Islet precursor cell (in vitro differentiated cells): ENCODE measurements around the gene PLPP7.
"Not testable (repeated sequence)": the region's sequence is repeated elsewhere in the genome, so short reads cannot be mapped to it uniquely, and the experiment has no call there.

Source experiments
- DNase-seq: peaks from one replicate; pipeline ENCODE4 v3.0.0-alpha.2; 2018

PLPP7 gene

DNA sequence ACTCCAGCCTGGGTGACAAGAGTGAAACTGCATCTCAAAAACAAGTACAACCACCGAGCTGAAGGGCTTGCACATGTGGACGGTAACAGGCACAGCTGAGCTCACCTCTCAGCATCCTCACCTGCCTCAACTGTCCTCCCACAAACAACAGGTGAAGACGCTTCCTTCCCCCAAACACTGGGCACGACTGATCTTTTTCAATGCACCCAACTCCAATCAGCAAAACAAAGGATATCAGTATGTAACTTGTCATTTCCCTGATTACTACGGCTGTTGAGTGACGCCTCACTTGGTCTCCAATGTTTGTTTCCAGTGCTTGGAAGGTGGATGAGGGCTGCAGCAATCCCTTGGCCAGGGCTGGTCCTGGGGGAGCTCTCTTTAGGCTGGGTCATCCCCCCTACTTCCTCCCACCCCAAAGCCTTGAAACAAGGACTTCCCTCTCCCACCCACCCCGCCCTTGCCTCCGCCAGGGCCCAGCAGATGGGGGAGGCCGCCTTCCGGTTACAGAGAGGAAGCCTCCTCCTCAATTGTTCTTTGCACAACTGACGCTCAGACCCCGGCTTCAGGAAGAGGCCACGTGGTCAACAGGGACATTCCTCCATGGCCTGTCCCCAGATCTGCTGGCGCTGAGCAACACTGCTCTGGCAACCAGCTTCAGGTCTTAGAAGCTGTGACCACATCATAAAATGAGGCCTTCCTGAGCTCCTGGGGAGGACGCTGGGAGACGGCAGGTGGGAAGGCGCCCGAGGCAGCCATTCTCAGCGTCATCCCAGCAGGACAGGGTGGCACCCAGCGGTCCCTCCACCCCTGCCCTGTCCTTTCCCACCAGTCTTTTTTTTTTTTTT lies 19.1 kb upstream of the PLPP7 start:
- peak; percentile 45 for DNase-seq

DNA sequence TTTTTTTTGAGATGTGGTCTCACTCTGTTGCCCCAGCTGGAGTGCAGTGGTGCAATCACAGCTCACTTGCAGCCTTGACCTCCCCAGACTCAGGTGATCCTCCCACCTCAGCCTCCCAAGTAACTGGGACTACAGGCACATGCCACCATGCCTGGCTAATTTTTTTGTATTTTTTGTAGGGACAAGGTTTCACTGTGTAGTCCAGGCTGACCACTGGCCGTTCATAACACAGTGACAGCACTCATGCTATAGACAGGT lies 18.6 kb upstream of the PLPP7 start:
- DNase-seq: not testable (repeated sequence)

DNA sequence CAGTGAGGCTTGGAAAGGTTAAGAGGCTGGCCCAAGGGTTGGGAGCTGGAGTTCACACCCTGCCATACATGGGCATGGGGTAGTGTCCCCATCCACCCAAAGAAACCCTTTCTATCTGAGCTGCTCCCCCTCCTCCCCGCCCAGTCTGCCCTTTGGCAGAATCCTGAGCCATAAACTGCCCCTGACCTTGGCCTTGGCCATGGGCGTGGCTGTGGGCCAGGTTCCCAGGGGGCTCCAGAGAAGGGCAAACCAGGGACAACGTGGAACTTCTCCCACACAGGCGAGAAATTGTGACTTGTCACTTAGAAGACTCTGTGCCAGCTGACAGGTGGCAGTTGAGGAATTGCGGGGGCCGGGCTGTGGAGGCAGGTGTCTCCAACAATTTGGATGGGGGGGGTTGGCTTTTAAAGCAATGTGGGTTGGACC lies 18.0 kb upstream of the PLPP7 start:
- DNase-seq: peak; percentile 35

DNA sequence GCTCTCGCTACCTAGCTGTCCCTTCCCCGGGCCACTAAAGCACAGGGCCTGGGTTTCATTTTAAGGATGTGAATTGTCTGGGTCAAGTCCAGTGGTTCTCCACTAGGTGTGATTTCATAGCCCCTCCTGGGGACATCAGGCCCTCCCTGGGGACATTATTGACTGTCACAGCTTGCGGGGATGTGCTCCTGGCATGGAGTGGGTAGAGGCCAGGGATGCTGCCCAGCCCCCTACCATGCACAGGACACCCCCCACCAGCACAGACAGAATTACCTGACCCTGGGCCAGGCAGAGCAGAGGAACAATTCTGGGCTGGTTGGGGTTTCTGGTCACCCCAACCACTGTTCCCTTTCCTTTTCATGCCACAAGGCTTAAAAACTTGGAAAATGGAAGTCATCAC lies 17.3 kb upstream of the PLPP7 start:
- DNase-seq: no peak

DNA sequence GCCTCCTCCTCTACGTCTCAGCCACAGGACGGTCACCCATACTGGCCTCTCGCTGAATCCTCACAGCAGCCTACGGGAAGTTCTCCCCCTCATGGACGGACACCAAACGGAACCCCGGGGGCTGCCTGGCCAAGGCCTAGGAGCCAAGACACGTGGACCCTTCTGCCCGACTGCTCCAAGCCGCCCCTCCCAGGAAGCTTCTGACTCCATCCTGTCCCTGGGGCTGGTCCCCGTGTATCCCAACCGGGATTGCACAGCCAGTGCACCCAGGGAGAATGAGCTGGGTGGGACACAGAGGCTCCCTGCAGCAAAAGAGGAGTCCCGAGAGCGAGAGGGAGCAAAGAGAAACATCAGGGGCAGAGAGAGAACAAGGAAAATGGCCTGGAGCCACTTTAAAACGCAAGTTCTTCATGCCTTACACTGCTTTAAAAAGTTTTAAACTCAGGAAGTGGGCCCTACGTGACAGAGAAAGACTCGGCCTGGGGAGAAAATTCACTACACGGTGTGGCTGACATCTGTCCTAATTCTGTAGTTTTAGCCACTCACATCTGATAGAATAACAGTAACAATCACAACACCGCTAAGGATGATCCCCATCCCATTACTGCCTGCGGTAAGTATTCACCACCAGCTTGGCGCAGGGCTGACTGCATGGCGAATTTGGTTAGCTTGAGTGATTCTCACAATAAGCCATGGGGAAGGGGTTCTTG lies 16.2 kb upstream of the PLPP7 start:
- DNase-seq: peak; percentile 48

DNA sequence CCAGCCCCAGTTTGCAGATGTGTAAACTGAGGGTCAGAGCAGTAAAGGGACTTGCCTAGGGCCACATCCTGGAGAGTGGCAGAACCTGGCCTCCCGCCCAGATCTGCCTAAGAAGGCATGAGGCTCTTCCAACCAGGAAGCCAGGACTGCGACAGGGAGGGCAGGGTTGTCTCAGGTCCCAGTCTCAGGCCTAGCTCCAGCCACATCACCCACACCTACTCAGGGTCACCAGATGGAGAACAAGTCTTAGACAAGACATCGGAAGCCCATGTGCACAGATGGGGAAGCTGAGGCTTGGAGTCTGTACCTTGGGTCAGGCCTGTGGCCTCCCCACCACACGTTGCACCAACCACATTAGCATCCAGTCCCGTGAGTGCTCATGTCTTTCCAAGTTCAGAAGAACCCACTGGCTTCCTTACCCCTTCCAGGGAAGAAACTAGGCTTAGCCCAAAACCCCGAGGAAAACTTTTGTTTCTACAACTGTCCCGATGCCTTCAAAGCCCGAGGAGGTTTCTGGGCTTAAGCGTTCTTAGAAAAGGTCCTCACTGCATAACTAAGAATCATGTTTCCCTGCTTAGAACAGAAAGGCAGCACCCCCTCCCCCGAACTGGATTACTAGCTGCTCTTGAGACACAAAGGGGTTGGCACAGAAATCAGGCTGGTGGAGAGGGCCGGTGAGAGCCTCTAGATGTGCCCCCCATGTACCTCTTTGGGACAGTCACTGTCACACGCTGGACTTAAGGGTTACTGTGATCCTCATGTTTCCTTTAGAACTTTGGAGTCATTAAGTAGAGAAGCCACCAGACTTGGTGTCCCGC lies 15.5 kb upstream of the PLPP7 start:
- no peak for DNase-seq

DNA sequence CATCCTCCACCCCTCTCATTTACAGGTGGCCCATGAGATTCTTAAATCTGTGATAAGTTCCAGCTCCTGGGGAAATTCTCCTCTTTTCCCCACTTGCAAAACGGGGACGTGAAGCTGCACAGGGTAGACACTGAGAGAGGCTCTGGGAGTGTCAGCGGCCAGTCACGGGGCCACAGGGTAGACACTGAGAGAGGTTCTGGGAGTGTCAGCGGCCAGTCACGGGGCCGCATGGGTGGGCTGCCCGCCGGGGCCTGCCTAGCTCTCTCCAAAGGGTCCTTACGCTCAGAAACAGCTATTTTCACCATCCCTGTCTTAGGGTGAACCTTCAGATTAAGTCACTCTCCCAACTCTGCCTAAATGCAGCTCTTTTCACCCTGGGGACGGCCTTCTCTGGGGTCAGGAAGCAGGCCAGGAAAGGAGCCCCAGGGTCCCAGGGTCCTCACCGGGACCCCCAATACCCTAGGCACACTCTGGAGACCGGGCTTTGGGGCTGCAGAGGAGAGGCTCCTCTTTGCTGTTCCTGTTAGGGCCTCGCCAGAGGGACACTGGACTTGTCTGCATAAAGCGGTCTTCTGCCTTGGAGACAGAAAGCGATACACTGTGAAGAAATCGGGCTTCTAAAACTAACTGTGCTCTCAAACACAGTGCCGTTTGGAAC lies 14.7 kb upstream of the PLPP7 start:
- no peak for DNase-seq

DNA sequence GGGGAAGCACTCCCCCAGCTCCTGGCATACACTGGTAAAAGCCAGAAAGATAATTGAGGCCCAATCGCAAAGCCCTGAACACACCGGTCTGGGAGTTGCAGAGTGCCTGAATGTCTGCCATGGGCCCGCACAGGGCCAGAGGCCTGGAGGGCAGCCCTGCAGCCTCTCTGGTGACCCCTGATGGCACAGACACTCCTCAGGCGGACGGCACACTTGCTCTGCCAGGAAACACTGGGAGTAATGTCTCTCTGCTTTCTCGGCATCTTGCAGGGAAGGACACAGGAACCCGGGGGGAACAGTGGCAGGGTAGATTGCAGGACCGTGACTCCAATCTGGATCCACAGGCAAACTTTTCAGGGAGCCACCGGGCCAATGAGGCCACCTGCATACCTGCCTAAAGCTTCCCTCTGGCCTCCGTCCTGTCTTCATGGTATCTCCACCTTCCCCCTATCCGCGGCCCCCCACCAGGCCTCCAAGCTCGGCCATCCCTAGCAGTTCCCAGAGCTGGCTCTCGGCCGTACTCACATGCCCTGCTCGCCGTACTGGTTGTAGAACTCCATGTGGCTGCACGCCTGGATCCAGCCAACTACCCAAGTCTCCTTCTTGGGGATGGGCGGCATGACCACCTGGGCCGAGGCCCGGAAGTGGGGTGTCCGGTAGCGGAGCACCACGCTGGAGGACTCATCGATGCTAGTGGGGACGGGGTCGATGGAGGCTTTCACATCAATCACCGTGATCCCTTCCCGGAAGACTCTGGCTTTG lies 14.0 kb upstream of the PLPP7 start:
- peak; percentile 69 for DNase-seq

DNA sequence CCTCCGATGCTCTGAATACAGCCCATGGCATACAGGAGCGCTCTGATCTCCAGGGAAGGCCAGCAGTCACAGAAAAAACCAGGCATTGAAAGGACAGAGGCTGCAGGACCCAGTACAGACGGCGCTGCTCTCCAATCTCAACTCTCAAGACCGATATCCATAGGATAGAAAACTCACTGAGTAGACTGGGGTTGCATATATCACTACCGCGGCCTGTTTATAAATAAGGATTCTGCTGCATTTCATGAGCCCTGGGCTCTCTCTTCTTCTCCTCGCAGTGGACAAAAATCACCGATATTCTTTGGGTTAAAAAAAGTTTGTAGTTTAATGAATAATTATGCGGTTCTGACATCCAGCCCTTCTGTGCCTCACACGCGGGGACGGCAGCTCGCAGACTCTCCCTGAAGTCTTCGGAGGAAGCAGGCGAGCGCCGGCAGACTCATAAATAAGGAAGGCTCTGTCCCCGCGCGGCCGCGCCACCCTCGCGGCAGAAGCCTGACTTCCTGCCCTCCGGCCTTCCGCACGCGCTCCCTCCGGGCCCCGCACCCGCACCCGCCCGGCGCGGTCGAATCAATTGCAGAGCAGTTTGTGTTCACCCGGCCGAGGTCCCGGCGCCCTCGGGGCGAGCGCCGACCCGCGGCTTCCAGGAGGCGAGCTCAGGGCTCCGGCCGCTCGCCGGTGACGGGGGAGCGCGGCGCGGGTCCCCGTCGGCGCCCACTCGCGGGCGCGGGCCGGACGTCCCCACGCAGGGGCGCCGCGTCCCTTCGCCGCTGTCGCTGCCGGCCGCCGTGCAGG lies 13.2 kb upstream of the PLPP7 start, which contains the start of gene FAM78A:
Gene FAM78A, minus strand, starts transcription at position 417 of the 795 bp plus-strand sequence. Its CDS starts 331 bp downstream, at position 86.
- peak; percentile 69 for DNase-seq

DNA sequence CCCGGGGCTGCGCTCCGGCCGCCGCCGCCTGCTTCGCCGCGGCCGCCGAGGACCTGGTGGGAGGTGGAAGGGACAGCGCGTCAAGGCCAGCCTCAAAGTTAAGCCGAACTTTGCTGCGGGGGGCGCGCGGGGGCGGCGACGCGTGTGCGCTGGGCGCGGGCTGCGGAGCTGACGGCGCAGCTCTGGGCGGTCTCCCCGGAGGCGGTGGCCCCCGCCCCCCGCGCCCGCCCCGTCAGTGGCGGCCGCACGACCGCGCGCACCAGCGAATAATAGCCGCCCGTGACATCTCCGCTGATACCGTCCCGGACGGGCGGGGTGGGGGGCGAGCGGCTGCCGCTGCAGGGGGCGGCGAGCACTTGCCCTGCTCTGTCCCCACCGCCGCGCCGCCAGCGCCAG lies 12.6 kb upstream of the PLPP7 start:
- no peak for DNase-seq

DNA sequence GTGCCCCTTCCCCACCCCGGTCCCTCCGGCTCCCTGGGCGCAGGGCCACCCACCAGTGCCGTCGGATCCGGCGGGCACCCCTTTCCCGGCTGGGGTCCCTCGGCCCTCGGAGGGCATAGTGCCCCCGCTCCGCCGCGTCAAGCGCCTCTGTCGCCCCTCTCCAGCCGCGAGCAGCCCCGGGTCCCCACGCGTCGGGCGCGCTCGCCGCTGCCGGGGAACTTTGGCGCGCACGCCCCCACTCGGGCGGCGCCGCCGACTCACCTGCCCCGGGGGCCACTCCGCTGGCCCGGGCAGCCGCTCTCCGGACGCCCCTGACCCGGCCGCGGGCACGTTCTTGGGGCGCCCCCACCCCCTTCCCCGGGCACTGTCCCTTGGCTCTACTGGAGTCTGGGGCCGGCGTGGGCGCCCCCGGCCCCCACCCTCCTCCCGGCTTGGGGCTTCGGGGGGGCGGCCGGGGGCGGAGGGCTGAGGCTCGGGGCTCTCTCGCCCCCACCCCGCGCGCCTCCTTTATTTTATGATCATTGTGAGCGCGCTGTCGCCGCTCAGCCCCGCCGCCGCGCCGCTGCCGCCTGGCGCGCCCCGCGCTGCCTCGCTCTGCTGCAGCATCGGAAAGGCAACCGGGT lies 12.1 kb upstream of the PLPP7 start:
- no peak for DNase-seq

DNA sequence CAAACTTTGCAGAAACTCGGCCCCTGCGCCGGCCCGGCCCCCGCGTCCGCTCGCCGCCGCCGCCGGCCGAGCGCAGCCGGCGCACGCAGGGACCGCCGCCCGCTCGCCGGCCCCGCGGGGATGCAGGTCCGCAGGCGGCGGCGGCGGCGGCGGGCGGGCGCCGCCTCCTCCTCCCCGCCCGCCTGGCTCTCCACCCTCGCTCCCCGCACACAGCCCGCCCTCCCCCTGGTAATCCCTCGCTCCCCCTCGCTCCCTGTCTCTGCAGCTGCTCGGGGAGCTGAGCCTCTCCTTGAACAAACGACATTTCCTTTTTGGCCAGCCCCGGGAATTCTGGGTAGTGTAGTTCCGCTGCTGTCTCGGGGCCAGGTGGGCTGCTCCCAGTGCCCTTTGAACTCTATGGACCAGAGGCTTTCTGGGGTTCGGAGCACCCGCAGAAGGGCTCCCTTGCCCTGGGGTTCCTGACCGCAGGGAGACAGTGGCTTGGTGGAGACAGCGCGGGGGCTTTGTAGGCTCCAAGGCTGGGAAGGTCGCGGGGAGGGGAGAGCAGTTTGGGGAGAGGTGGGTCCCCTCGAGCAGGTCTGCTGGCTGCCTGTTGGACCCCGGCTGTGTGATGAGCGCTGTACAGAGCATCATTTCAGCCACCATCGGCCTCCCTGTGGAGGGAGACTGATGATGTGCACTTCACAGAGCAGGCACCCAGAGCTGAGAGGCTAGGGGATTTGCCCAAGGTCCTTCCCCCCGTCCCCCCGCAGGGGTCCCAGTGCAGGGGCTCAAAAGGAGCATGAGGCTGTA lies 11.4 kb upstream of the PLPP7 start:
- DNase-seq: peak; percentile 93

DNA sequence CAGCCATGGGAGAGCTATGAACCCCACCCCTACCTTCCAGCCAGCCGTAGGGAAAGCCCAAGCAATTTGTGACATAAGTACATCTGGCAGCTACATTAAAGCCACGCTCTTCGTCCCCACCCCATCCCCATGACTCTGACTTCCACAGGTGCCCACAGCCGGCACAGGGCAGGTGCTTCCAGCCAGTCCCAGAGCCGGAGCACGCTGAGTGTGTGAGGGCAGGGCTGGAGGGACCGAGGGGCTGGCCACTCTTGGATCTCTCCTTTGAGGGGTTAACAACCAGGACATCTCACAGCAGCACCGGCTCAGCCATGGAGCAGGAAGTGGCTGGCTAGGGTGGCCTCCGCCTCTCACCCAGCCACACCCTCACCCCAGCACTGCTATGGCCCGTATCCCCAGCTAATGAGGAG lies 10.8 kb upstream of the PLPP7 start:
- no peak for DNase-seq

DNA sequence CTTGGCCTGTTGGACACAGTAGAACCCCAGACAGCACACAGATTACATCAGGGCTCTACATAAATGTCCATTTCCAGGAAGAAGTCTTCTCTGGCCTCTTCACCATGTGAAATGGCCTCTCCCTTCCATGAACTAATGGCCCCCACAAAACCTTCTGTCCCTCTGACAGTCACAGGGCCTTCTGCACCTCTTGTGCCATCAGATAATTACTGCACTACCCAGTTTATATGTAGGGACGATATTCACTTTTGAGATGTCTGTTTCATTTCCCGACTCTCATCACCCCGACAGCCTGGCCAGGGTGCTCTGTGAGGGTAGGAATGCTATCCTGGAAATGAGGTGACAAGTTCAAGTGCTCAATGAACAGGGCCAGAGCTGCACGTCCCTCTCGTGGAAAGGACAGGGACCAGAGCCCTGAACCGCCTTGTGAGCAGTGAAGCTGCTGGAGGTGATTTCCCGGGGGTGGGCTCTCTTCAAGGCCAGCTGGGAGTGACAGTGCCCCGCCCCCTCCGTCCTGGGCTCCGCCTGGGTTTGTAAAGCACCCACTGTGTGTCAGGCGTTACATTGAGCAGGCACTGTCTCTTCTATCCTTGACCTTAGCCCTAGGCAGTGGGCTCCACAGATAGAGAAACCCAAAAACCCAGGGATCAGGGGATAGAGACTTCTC lies 10.2 kb upstream of the PLPP7 start:
- no peak for DNase-seq

DNA sequence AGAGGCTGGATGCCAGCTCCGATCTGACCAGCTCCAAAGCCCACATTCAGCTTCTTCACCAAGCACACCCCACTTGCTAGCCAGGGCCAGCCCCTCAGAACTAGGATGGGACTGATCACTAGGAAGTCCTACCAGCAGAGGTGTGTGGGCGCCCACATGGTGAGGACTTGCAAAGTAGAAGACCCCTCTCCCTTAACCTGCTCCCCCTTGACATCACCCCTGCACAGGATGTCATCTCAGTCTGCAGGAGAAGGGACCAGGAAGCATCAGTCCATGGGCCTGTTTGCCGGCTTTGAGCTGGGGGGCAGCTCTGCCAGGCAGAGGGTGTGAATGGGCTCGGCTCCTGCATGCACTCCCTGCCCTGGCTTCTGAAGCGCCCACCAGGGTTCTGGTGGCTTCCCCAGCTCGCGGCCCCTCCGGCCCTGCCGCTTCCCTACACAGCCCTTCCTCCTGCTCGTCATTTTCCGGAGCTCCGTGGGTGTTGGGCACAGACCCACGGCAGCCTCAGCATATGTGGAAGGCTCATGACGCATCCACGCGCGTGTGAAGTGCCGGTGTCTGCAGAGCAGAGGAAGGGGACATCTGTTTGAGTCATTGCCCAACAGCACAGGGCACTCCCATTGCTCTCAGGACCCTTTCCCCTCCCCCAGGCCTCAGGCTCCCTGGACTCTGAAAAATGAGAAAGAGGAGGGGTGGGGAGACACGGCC lies 9.5 kb upstream of the PLPP7 start:
- no peak for DNase-seq

DNA sequence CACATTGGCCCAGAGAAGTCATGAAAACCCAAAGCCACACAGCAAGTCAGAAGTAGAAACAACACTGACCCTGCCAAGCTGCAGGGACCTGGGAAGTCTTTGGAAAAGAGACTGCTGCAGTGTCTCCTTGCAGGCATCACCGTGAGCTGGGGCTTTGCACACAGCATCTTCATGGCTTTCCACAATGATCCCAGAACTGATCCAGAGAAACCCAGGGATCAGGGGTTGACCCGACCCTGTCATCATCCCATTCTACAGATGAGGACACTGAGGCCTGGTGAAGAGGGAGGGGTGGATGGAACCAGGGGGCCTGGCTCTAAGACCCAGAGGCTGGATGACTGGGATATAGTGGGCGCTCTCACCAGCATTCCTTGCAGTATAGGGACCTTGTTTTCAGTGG lies 8.9 kb upstream of the PLPP7 start:
- no peak for DNase-seq

DNA sequence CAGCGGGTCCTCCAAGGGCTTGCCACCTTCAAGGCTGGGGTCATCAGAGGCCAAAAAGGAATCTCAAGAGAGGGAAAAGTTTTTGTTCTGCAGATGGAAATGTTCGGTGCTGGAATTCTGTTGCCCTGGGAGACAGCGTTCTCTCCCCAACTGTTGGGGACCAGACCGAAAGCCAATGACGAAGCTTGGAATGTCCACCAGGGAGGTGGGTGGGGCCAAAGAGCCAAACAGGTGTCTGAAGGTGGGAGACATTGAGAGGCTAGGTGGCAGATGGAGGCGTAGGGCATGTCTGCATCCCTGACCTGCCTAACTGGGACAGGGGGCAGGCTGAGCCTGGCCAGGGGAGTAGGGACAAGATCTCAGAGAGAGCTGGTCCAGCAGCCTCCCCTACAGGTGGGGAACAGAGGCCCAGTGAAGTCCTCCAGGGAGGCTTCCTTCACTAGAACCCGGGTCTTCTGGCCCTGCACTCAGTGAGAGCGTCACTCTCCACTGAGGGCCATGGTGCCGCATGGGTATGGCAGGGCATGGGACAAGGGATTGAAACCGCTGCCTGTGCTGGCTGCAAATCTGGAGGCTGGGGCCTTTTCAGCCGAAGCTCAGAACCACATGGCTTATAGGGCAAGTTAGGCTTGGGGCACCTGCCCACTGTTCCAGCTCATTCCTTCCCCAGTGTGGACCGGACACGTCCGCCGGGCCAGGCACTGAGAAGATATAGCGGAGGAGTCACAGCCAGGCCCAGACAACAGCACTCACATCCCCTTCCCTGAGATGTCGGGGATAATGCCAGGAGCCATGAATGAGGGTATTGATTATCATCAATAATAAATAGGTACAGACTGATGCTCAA lies 8.2 kb upstream of the PLPP7 start:
- DNase-seq: no peak

DNA sequence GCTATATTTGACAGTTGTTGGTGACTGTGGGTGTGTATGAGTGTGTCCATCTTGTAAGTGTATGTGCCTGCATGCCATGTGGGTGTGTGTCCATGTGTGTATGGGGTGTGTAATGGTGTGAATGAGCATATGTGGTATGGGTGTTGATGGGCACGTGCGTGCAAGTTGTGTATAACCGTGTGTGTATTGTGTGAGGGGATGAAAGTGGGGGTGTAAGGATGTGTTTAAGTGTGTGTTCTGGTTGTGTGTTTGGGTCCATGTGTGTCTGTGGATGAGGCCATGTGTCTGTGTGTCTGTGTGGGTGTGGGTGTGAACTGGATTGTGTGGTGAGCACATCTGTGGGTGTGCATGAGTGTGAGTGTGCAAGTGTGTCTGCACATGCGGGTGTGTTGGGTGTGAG lies 7.3 kb upstream of the PLPP7 start:
- DNase-seq: no peak
